Kidney capillary endothelial cell (primary cell): Measurements from ENCODE around the gene PPP2R5B.

Source experiments
- DNase-seq: peaks from one replicate; pipeline ENCODE4 v3.0.0-alpha.2; 2018; ENCODE audit warnings: low spot score

Gene PPP2R5B

GRCh38 chr11:64888729-64889511 is 35.6 kb upstream of the PPP2R5B start:
- no peak for DNase-seq

- no peak for DNase-seq
Measured at GRCh38 chr11:64890522-64890939, 34.0 kb upstream of the PPP2R5B start.

GRCh38 chr11:64891215-64891848 is 33.2 kb upstream of the PPP2R5B start:
- DNase-seq, result no peak

GRCh38 chr11:64891880-64892279 is 32.6 kb upstream of the PPP2R5B start:
- DNase-seq, result no peak

- DNase-seq, result no peak
Measured at GRCh38 chr11:64892411-64892831, 32.1 kb upstream of the PPP2R5B start.

GRCh38 chr11:64892838-64893193 is 31.7 kb upstream of the PPP2R5B start:
- DNase-seq, result no peak

GRCh38 chr11:64893194-64894069 is 31.1 kb upstream of the PPP2R5B start:
- DNase-seq, result no peak

- no peak for DNase-seq
Measured at GRCh38 chr11:64894070-64894811, 30.2 kb upstream of the PPP2R5B start.

GRCh38 chr11:64894812-64895452 is 29.6 kb upstream of the PPP2R5B start:
- no peak for DNase-seq

GRCh38 chr11:64896448-64897022 is 28.0 kb upstream of the PPP2R5B start:
- DNase-seq, result no peak

- DNase-seq, result no peak
Measured at GRCh38 chr11:64897381-64898075, 27.0 kb upstream of the PPP2R5B start.

- no peak for DNase-seq
Measured at GRCh38 chr11:64898076-64898445, 26.4 kb upstream of the PPP2R5B start.

- no peak for DNase-seq
Measured at GRCh38 chr11:64898541-64898940, 25.9 kb upstream of the PPP2R5B start.

- no peak for DNase-seq
Measured at GRCh38 chr11:64900263-64900678, 24.2 kb upstream of the PPP2R5B start.

- no peak for DNase-seq
Measured at GRCh38 chr11:64900774-64901173, 23.7 kb upstream of the PPP2R5B start.

- no peak for DNase-seq
Measured at GRCh38 chr11:64902102-64902900, 22.2 kb upstream of the PPP2R5B start.

GRCh38 chr11:64903291-64903833 is 21.1 kb upstream of the PPP2R5B start:
- no peak for DNase-seq

GRCh38 chr11:64905516-64906313 is 18.8 kb upstream of the PPP2R5B start:
- no peak for DNase-seq

- DNase-seq, result no peak
Measured at GRCh38 chr11:64906314-64906635, 18.2 kb upstream of the PPP2R5B start.
